IgD-negative memory B cell (primary cell): ENCODE results near the gene CPA5. TPM values are rescaled to one million over a fixed set of nuclear protein-coding genes. Genes with fewer than 3 reads are reported as not detected.
A peak's percentile ranks its signal among the peaks of the same experiment; 100 is the strongest.

ENCODE experiments used
- H3K27ac Mint-ChIP-seq, 3 donors: one replicate each; pipeline ENCODE4 v1.8.0; 2020 to 2022; ENCODE audit warnings: mild to moderate bottlenecking in 3 of 3, mixed read lengths in 3 of 3, moderate library complexity in 1 of 3
- H3K27me3 Mint-ChIP-seq: one replicate; pipeline ENCODE4 v1.8.0; 2021; ENCODE audit warnings: mixed read lengths
- H3K36me3 Mint-ChIP-seq: one replicate; pipeline ENCODE4 v1.8.0; 2020; ENCODE audit warnings: mild to moderate bottlenecking, mixed read lengths
- H3K4me1 Mint-ChIP-seq, 3 donors: one replicate each; pipeline ENCODE4 v1.8.0; 2020 to 2022; ENCODE audit warnings: mixed read lengths in 3 of 3, mild to moderate bottlenecking in 1 of 3
- H3K4me3 Mint-ChIP-seq, 4 donors: one replicate each; pipeline ENCODE4 v1.8.0; 2020 to 2022; ENCODE audit warnings: mild to moderate bottlenecking in 4 of 4, mixed read lengths in 4 of 4, moderate library complexity in 3 of 4
- H3K9me3 Mint-ChIP-seq, 3 donors: one replicate each; pipeline ENCODE4 v1.8.0; 2020 to 2021; ENCODE audit warnings: mixed read lengths in 3 of 3, mild to moderate bottlenecking in 1 of 3
- polyA plus RNA-seq: library from polyadenylated mRNA; unstranded; fragments of 300-500 nt; fragmentation: Illumina TruSeq; gene quantifications from one replicate; pipeline ENCODE4 v1.2.3, GENCODE V29; 2021

Gene CPA5
- polyA plus RNA-seq, 1 donor from 2014 or later = not detected

DNA sequence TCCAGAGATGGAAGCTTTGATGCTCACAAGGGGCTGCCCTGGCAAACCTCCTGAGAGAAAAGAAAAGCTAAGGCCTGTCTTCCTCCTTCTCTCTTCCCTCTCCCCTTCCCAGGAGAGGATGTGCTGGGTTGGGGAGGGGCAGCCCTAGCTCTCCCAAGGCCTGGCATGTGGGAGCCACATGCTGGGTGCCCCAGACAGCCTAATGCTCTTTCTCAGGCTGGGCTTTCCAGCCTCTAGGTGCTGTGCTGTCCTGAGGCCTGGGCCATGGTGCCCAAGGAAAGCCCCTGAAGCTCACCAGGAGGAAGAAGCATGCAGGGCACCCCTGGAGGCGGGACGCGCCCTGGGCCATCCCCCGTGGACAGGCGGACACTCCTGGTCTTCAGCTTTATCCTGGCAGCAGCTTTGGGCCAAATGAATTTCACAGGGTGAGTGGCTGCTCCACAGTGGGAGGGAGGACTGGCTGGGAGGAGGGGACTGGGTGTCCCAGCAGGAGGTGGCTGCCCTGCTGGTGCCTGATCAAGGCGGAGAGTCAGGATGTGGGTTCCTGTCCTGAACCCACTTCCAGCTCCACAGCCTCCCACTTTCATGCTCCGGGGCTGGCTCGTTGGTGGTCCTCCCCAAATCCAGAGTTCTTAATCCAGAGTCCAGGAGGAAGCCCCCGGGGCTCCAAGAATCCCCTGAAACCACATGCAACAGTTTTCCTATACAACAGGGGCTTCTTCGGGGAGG, 1.7 kb downstream of the CPA5 start:
- Mint-ChIP-seq H3K4me3 (no peak overlapping the region), H3K4me1 (peaks cover 0 to 8% (median 1%) of the 10 kb centered on the region in 3 donors), H3K36me3 (no peaks in the 10 kb centered on the region), H3K9me3 (peaks cover 0 to 2% (median 0%) of the 10 kb centered on the region in 3 donors), H3K27me3 (peaks cover 12% of the 10 kb centered on the region), H3K27ac (no peak overlapping the region)

- peaks cover 0 to 11% (median 4%) of the 10 kb centered on the region in 3 donors for H3K4me1 Mint-ChIP-seq
- peaks cover 0 to 2% (median 0%) of the 10 kb centered on the region in 3 donors for H3K9me3 Mint-ChIP-seq
- H3K27me3 Mint-ChIP-seq = peaks cover 14% of the 10 kb centered on the region
- no peak overlapping the region for H3K27ac Mint-ChIP-seq
- no peaks in the 10 kb centered on the region for H3K36me3 Mint-ChIP-seq
- H3K4me3 Mint-ChIP-seq = no peak overlapping the region
Observed at GRCh38 chr7:130346941-130347340, 2.3 kb downstream of the CPA5 start.

DNA sequence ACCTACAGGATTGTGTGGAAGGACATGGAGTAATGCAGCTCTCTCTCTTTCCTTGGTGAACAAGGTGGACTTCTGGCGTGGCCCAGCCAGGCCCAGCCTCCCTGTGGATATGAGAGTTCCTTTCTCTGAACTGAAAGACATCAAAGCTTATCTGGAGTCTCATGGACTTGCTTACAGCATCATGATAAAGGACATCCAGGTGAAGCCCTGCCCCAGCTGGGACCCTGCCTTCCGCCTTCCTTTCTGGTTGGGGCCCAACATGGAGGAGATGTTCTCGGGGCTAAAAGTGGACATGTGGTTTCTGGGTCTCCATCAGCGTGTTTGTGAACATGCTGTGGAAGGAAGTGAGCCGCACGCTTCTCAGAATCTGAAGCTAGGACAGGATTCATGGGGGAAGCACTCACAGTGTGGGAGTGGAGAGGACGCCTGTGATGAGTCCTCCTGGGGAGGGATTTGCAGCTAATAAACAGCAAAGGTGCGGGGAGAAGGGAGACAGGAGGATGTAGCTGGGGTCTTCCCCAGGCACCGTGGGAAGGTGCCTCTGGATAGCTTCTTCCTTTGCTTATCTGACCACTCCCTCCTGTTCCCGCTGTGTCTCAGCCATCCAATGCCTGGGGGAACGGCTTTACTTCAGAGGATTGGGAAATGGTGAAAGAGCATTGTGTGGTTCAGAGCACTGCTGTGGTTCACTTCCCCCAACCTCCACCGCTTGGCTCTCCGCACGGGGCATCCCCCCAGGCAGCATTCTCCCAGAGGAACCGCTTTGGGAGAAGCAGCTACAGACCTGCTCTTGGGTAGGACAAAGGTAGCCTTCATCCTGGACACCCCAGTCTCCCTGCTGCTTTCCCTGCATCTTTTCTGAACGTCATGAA, 5.5 kb downstream of the CPA5 start:
- Mint-ChIP-seq H3K9me3 (no peaks in the 10 kb centered on the region), H3K36me3 (no peaks in the 10 kb centered on the region), H3K27ac (no peak overlapping the region), H3K4me1 (peaks cover 0 to 16% (median 5%) of the 10 kb centered on the region in 3 donors), H3K4me3 (peak overlapping the region in 1 of 4 donors; percentile 32), H3K27me3 (peaks cover 13% of the 10 kb centered on the region)

DNA sequence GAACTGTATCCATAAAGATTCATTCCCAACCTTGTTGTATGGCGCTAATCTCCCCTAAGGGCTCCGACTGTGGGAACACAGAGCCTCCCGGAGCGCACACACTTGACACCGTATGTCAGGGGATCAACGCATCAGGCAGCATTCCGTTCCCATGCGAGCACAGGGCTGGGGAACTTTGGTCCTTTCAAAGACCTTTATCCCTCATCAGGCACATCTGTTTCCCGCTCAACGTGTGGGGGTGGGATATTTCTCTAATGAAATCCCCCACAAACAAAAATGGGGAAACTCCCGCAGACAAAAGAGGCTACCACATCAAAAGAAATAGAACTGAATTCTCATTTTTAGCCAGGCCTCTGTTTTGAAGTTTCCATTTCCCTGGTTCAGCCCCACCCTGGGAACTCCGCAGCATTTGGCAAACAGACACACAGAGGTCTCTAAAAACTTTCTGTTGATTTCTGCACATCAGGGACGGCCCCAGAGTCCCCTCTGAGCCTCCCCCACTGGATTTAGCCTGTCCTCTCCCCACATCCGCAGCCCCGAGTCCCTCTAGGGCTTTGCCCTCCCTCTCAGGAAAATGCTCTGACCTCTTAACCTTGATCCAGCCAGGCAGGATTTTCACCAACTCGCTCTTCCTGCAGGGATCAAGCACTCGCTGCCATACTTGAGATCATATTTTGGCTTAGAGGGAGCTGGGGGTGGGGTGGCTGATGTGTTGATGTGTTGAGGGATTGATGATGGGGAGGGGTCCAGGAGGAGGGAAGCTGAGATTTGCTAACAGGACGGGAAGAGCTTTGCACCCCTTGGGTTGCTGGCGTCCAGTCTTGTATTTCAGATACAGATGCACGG, 6.6 kb downstream of the CPA5 start:
- Mint-ChIP-seq H3K27ac (no peak overlapping the region), H3K27me3 (peaks cover 13% of the 10 kb centered on the region), H3K36me3 (no peaks in the 10 kb centered on the region), H3K4me1 (peaks cover 0 to 16% (median 5%) of the 10 kb centered on the region in 3 donors), H3K9me3 (no peaks in the 10 kb centered on the region), H3K4me3 (no peak overlapping the region)

DNA sequence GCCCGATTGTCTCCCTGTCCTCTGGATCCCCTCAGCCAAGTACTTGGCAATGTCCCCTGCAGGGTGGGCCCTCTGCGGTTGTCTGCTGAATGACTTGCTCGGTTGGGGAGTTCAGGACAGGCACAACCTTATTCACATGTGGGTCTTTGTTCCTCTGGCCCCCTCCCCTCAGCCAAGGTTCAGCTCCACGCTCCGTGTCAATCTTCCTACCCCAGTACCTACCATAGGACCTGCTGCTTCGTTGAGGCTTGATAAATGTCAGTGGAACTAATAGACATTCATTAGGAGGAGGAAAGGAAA, 7.1 kb downstream of the CPA5 start:
- peaks cover 13% of the 10 kb centered on the region for H3K27me3 Mint-ChIP-seq
- peaks cover 0 to 16% (median 5%) of the 10 kb centered on the region in 3 donors for H3K4me1 Mint-ChIP-seq
- no peaks in the 10 kb centered on the region for H3K9me3 Mint-ChIP-seq
- H3K36me3 Mint-ChIP-seq = no peaks in the 10 kb centered on the region
- no peak overlapping the region for H3K4me3 Mint-ChIP-seq
- no peak overlapping the region for H3K27ac Mint-ChIP-seq

GRCh38 chr7:130352194-130353074, 7.8 kb downstream of the CPA5 start:
- no peaks in the 10 kb centered on the region for H3K9me3 Mint-ChIP-seq
- H3K36me3 Mint-ChIP-seq = no peaks in the 10 kb centered on the region
- peaks cover 0 to 16% (median 5%) of the 10 kb centered on the region in 3 donors for H3K4me1 Mint-ChIP-seq
- H3K4me3 Mint-ChIP-seq = peak overlapping the region in 1 of 4 donors; percentile 23
- peaks cover 13% of the 10 kb centered on the region for H3K27me3 Mint-ChIP-seq
- H3K27ac Mint-ChIP-seq = no peak overlapping the region

DNA sequence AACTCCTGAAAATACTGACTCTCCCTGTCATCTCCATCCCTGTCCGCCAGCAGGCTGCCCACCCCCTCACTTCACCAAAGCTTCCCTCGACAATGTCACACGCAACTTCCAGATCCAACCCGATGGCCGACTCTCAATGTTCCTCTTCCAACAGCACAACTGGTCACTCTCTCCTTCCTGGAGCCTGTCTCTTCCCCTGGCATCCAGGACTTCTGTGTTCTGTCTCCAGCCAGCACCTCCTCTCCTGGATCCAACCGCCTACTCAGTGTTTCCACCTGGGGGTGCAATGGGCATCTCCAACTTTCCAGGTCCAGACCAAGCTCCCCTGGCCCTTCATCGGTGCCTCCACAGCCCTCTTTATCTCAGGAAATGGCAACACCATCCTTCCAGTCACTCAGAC, 8.6 kb downstream of the CPA5 start:
- Mint-ChIP-seq H3K36me3 (no peaks in the 10 kb centered on the region), H3K9me3 (peaks cover 0 to under 1% (median 0%) of the 10 kb centered on the region in 3 donors), H3K4me1 (peaks cover 0 to 16% (median 5%) of the 10 kb centered on the region in 3 donors), H3K4me3 (no peak overlapping the region), H3K27me3 (peaks cover 11% of the 10 kb centered on the region), H3K27ac (no peak overlapping the region)

DNA sequence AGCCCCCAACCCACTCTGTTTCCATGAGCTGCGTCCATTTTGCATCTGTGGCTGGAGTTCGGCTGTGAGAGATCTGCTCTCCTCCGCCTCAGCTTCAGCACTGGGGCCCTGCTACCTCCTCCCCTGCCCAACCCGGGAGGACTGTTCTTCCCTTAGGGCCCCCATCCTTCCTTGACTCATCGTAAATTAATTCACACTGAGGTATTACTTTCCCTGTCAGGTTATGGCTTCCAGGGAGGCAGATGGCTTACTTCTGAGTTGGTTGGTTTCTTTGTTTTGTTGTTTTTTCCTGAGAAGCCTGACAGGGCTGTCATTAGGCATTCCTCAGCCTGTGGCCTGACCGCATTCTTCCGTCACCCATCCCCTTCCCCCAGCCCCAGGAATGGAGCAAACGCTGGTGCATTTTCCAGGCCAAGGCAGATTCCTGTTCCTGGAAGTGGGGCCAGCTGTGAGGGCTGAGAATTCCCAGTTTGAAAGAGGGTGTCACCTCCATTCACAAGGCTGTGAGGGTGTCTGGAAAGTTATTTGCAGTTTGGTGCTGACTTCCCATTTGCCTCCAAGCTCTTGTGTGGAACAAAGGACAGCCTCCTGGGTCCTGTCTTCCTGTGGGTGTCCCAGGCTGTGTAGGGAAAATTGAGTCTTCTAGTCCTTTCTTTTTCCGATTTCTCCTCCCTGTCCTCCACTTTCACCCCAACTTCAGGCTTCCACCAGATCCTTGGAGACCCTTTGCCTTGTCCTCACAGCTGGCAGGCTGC, 11.7 kb downstream of the CPA5 start:
- H3K27ac Mint-ChIP-seq = no peak overlapping the region
- H3K4me1 Mint-ChIP-seq = peaks cover 0 to 9% (median 4%) of the 10 kb centered on the region in 3 donors
- H3K27me3 Mint-ChIP-seq = peaks cover 5% of the 10 kb centered on the region
- H3K36me3 Mint-ChIP-seq = peaks cover 3% of the 10 kb centered on the region
- H3K9me3 Mint-ChIP-seq = peaks cover 8 to 15% (median 8%) of the 10 kb centered on the region in 3 donors
- H3K4me3 Mint-ChIP-seq = no peak overlapping the region

DNA sequence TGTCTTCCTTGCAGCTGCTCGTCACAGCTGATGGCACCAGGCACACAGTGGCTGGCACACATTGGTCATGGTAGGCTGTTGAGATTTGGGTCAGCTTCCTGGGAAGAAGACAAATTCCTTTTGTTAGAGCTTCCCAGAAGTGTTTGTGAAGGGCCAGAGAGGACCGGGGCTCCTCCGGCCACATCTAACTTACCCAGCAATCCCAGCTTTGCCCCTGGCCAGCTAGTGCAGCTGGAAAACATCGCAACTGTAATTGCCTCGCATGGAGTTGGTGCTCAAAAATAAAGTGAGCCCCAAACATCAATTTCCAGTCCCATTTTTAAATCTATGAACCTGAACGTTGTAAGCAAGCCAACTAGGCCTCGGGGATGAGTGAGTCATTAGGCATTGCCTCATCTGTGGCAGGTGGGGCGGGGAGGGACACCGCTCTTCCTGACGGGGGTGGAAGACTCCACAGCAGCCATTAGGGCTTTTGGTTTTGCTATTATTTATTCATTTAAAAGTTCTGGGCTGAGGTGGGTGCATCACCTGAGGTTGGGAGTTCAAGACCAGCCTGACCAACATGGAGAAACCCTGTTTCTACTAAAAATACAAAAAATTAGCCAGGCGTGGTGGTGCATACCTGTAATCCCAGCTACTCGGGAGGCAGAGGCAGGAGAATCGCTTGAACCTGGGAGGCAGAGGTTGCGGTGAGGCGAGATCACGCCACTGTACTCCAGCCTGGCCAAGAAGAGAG, 12.4 kb downstream of the CPA5 start:
- Mint-ChIP-seq H3K36me3 (peaks cover 3% of the 10 kb centered on the region), H3K27ac (no peak overlapping the region), H3K27me3 (peaks cover 2% of the 10 kb centered on the region), H3K4me1 (peaks cover 0 to 4% (median 1%) of the 10 kb centered on the region in 3 donors), H3K4me3 (no peak overlapping the region), H3K9me3 (peaks cover 8 to 15% (median 8%) of the 10 kb centered on the region in 3 donors)

- peaks cover 2% of the 10 kb centered on the region for H3K27me3 Mint-ChIP-seq
- H3K27ac Mint-ChIP-seq = no peak overlapping the region
- peaks cover 3% of the 10 kb centered on the region for H3K36me3 Mint-ChIP-seq
- H3K9me3 Mint-ChIP-seq = peaks cover 8 to 15% (median 8%) of the 10 kb centered on the region in 3 donors
- peaks cover 0 to 2% (median under 1%) of the 10 kb centered on the region in 3 donors for H3K4me1 Mint-ChIP-seq
- no peak overlapping the region for H3K4me3 Mint-ChIP-seq
Observed at GRCh38 chr7:130358471-130358870, 13.9 kb downstream of the CPA5 start.

DNA sequence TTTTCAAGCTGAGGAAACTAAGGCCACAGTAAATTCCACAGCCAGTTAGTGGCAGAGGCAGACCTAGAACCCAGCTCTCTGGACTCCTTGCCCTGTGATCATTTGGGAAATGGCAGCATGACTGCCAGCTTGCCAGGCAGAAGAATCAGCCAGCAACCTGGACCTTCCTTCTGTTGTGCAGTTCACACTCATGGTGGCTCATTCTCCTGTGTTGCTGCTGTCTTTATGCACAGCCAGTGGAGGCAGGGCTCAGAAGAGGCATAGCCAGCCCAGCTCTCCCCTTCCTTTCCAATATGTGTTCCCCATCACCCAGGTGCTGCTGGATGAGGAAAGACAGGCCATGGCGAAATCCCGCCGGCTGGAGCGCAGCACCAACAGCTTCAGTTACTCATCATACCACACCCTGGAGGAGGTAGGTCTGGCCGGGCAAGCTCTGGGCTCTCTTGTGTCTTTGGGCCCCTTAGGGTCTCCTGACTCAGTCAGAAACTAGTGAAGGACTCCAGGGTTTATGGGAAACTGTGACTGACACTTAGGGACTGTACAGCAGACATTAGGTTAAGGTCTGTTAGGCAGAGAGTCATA, 14.8 kb downstream of the CPA5 start:
- Mint-ChIP-seq H3K4me3 (no peak overlapping the region), H3K36me3 (peaks cover 3% of the 10 kb centered on the region), H3K9me3 (peaks cover 8 to 15% (median 8%) of the 10 kb centered on the region in 3 donors), H3K4me1 (no peaks in the 10 kb centered on the region), H3K27ac (no peak overlapping the region), H3K27me3 (peaks cover 2% of the 10 kb centered on the region)

DNA sequence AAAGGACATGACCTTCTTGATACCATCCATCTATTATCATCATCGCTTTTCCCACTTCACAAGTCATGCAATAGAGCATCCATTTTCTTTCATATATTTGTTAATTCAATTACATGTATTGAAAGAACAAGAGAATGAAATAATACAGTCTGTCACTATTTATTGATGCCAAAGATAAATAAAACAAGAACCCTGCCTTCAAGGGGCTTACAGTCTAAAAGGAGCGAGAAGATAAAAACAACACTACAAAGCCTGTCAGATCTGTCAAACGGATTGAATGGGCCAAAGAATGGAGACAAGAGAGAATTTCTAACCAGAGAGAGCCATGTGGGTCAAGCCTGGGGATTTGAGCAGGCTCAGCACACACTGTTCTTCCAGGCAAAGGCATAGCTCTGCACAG, 15.9 kb downstream of the CPA5 start:
- peaks cover 8 to 15% (median 8%) of the 10 kb centered on the region in 3 donors for H3K9me3 Mint-ChIP-seq
- peaks cover 2% of the 10 kb centered on the region for H3K27me3 Mint-ChIP-seq
- peaks cover 0 to 1% (median 0%) of the 10 kb centered on the region in 3 donors for H3K4me1 Mint-ChIP-seq
- no peak overlapping the region for H3K27ac Mint-ChIP-seq
- H3K4me3 Mint-ChIP-seq = no peak overlapping the region
- peaks cover 3% of the 10 kb centered on the region for H3K36me3 Mint-ChIP-seq
